Testis (tissue), 2 donors: ENCODE results near the gene GALNT11.

Experiments
- POLR2A ChIP-seq: fragments of 450-650 bp; IDR thresholded peaks from one replicate; pipeline ENCODE4 v1.6.1; 2017; ENCODE audit warnings: antibody characterized with exemption, mild to moderate bottlenecking, moderate library complexity
- TF ChIP-seq, protein P1 (sequence below), 3 experiments: fragments of 450-650 bp in 2 of 3; fragments of 200-600 bp in 1 of 3; sonication (generic) in 1 of 3; IDR thresholded peaks; one replicate each; pipeline ENCODE4 v1.5.1; 2016 to 2019; ENCODE audit warnings: antibody characterized with exemption in 3 of 3, mild to moderate bottlenecking in 2 of 3, moderate library complexity in 1 of 3

DNA sequence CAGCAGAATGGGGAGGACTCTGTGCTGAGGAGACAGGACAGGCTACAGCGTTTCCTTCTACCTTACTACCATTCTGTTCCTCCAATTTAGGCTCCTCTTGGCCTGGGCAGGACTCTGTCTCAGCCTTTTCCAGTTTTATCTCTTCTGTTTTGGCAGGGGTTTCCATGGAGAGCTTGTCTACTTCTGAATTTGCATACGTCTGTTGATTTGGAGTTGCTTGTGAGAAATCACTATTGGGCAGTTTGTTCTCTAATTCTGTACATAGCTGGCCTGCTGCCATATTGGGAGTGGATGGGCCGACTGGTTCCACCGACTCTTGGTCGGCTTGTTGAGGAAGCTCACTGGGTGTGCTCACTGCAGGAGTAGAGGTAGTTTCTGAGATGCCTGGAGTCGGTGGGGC is 136.8 kb downstream of the GALNT11 start:
- no peak for TF ChIP-seq POLR2A
- TF ChIP-seq, protein P1, sequence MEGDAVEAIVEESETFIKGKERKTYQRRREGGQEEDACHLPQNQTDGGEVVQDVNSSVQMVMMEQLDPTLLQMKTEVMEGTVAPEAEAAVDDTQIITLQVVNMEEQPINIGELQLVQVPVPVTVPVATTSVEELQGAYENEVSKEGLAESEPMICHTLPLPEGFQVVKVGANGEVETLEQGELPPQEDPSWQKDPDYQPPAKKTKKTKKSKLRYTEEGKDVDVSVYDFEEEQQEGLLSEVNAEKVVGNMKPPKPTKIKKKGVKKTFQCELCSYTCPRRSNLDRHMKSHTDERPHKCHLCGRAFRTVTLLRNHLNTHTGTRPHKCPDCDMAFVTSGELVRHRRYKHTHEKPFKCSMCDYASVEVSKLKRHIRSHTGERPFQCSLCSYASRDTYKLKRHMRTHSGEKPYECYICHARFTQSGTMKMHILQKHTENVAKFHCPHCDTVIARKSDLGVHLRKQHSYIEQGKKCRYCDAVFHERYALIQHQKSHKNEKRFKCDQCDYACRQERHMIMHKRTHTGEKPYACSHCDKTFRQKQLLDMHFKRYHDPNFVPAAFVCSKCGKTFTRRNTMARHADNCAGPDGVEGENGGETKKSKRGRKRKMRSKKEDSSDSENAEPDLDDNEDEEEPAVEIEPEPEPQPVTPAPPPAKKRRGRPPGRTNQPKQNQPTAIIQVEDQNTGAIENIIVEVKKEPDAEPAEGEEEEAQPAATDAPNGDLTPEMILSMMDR (IDR thresholded peaks at IDR 0.05), result no peak
